K562 (cell line): ENCODE measurements around the gene AP5Z1. TPM values are rescaled to one million over a fixed set of nuclear protein-coding genes. Genes with fewer than 3 reads are reported as not detected.
A peak's percentile ranks its signal among the peaks of the same experiment; 100 is the strongest.

ENCODE experiments used
- ATAC-seq: fragments of 200-7000 bp; cut with Tn5 transposase; 3 replicates; pipeline ENCODE4 v1.9.1; 2020; ENCODE audit warnings: moderate library complexity
- BruUV-seq: library from RNA; stranded (reverse); fragments of 400-500 nt; replicated peaks from 2 replicates; lab custom pipeline; 2021; lab: Mats Ljungman, UMichigan
- CTCF ChIA-PET: fragments of 300-600 bp; formaldehyde crosslinking; extraction: SDS; loops from one replicate; lab custom pipeline; 2021; ENCODE audit warnings: low intra/inter-chr PET ratio; lab: Yijun Ruan, JAX
- POLR2A ChIA-PET: fragments of 300-600, 350-650 bp; sonication (Branson Sonifier 250); formaldehyde crosslinking; extraction: SDS; loops from one replicate; lab custom pipeline; 2021; ENCODE audit warnings: antibody characterized with exemption, inconsistent platforms; lab: Yijun Ruan, JAX
- DNase-seq, 4 experiments: peaks; one replicate each; pipeline versions ENCODE4 v3.0.0 to v3.0.0-alpha.2; 2011 to 2018; ENCODE audit warnings: low spot score in 3 of 4, mixed read lengths in 3 of 4; ENCODE audit errors: extremely low read depth in 1 of 4
- FAIRE-seq: peaks from 2 replicates; lab custom pipeline; 2011; peaks lifted over from hg19 to GRCh38; lab: Jason Lieb, UNC
- H2AFZ ChIP-seq: 2 replicates; pipeline ENCODE4 v1.6.0; 2011; ENCODE audit warnings: low read depth, low read length, control low read depth, inconsistent platforms
- H3K27ac ChIP-seq: fragments of 200-600 bp; 3 replicates; pipeline ENCODE4 v1.8.0; 2011; ENCODE audit warnings: low read depth, mild to moderate bottlenecking, control low read depth, inconsistent platforms, low read length, moderate library complexity, mixed read lengths; ENCODE audit errors: extremely low read depth
- H3K27me3 ChIP-seq, 2 experiments: fragments of 300-600 bp in 1 of 2; 2 replicates in 1 of 2; 3 replicates in 1 of 2; pipeline versions ENCODE4 v1.6.0 to v1.8.0; 2011; ENCODE audit warnings: inconsistent platforms in 2 of 2, low read length in 2 of 2, mild to moderate bottlenecking in 1 of 2, mixed read lengths in 1 of 2, moderate library complexity in 1 of 2; ENCODE audit not compliant: control insufficient read depth in 2 of 2, insufficient read depth in 2 of 2
- H3K36me3 ChIP-seq: fragments of 300-600 bp; 3 replicates; pipeline ENCODE4 v1.8.0; 2011; ENCODE audit warnings: mild to moderate bottlenecking, low read length, inconsistent platforms; ENCODE audit not compliant: control insufficient read depth, insufficient read depth
- H3K4me1 ChIP-seq, 2 experiments: fragments of 200-600 bp in 1 of 2; replicated peaks in 1 of 2; 2 replicates in 1 of 2; 3 replicates in 1 of 2; pipeline versions ENCODE4 v1.5.1 to v1.8.0; 2011; ENCODE audit warnings: inconsistent platforms in 2 of 2, low read length in 2 of 2, mild to moderate bottlenecking in 1 of 2, mixed read lengths in 1 of 2, moderate library complexity in 1 of 2; ENCODE audit not compliant: control insufficient read depth in 2 of 2, insufficient read depth in 2 of 2
- H3K4me2 ChIP-seq: 2 replicates; pipeline ENCODE4 v1.6.1; 2011; ENCODE audit warnings: low read length, control low read depth, inconsistent platforms, mixed read lengths; ENCODE audit not compliant: insufficient read depth
- H3K4me3 ChIP-seq: fragments of 200-600 bp; sonication (generic), shearing (Covaris generic); 2 replicates; pipeline ENCODE4 v1.5.1; 2016; ENCODE audit warnings: control low read depth, inconsistent platforms
- H3K79me2 ChIP-seq: fragments of 200-600 bp; 3 replicates; pipeline ENCODE4 v1.8.0; 2011; ENCODE audit warnings: low read length, inconsistent platforms; ENCODE audit not compliant: control insufficient read depth, insufficient read depth
- H3K9ac ChIP-seq, 2 experiments: 2 replicates each; pipeline versions ENCODE4 v1.6.0 to v1.6.1; 2011; ENCODE audit warnings: low read depth in 2 of 2, low read length in 2 of 2, control low read depth in 1 of 2, inconsistent platforms in 1 of 2, mild to moderate bottlenecking in 1 of 2, mixed read lengths in 1 of 2; ENCODE audit not compliant: insufficient read depth in 1 of 2
- H3K9me1 ChIP-seq: one replicate; pipeline ENCODE4 v1.6.0; 2011; ENCODE audit warnings: inconsistent platforms, mild to moderate bottlenecking, low read length, moderate library complexity; ENCODE audit not compliant: control insufficient read depth, insufficient read depth
- H3K9me3 ChIP-seq: replicated peaks from 2 replicates; pipeline ENCODE4 v1.5.1; 2011; ENCODE audit warnings: low read depth, low read length, inconsistent platforms; ENCODE audit not compliant: control insufficient read depth, insufficient read depth
- H4K20me1 ChIP-seq: replicated peaks from 2 replicates; pipeline ENCODE4 v1.6.1; 2011; ENCODE audit warnings: low read length, inconsistent platforms, mixed read lengths; ENCODE audit not compliant: control insufficient read depth, insufficient read depth
- E2F3 ChIP-seq: fragments of 250-450 bp; sonication (Bioruptor Pico); IDR thresholded peaks from 2 replicates; pipeline ENCODE4 v1.4.0; 2020; ENCODE audit warnings: mild to moderate bottlenecking
- EHMT2 ChIP-seq: fragments of 450-650 bp; IDR thresholded peaks from 2 replicates; pipeline ENCODE4 v1.6.1; 2018; ENCODE audit warnings: antibody characterized with exemption
- NUFIP1 ChIP-seq: fragments of 450-650 bp; IDR thresholded peaks from 2 replicates; pipeline ENCODE4 v1.6.1; 2018; ENCODE audit not compliant: partially characterized antibody
- TCF7L2 ChIP-seq: fragments of 150-350 bp; IDR thresholded peaks from 2 replicates; pipeline ENCODE4 v1.6.1; 2016; ENCODE audit warnings: low read depth, mild to moderate bottlenecking, low read length, moderate library complexity
- ZNF263 ChIP-seq: sonication (generic); formaldehyde crosslinking; IDR thresholded peaks from 2 replicates; pipeline ENCODE4 v1.8.0; 2022; ENCODE audit warnings: mild to moderate bottlenecking, missing genetic modification reagents, borderline replicate concordance
- ZNF444 ChIP-seq: fragments of 250-450 bp; sonication (Bioruptor Pico); IDR thresholded peaks from 2 replicates; pipeline ENCODE4 v1.4.0; 2020; ENCODE audit warnings: mild to moderate bottlenecking, moderate library complexity
- WGBS: fragments of 100-300 bp; shearing (Covaris generic); methylation state at CpG from one replicate; pipeline ENCODE4 v1.1.6; 2016; ENCODE audit warnings: low coverage, mixed read lengths; ENCODE audit not compliant: insufficient coverage; ENCODE audit errors: missing lambda C conversion rate; 5-methylcytosine and 5-hydroxymethylcytosine counted together
- in situ Hi-C: fragments of 300-500 bp; cut with MboI; formaldehyde crosslinking; loops from 4 replicates; pipeline ENCODE4 v1.15.0; 2018; ENCODE audit warnings: inconsistent platforms, mixed read lengths
- intact Hi-C: fragments of 100-400 bp; cut with micrococcal nuclease; formaldehyde crosslinking; loops from 2 replicates; pipeline ENCODE4 v1.14.2; 2022
- polyA plus RNA-seq, 8 experiments: library from polyadenylated mRNA; depleted of rRNA in 4 of 8; stranded (reverse) in 5 of 8; unstranded in 3 of 8; fragments of >200 nt; fragmentation: Nextera tagmentation in 2 of 8; fragmentation: Illumina TruSeq in 1 of 8; extraction: Ambion mirVana in 2 of 8; extraction: Trizol in 1 of 8; gene quantifications; 2 replicates each; pipeline versions ENCODE4 v1.2.1 to v1.2.3, GENCODE V29; 2011 to 2014; ENCODE audit warnings: inconsistent platforms in 1 of 8, missing spikeins in 1 of 8
- total RNA-seq, 7 experiments: library from RNA; depleted of rRNA in 6 of 7; stranded (reverse); fragments of >200 nt in 6 of 7; fragmentation: Illumina TruSeq in 2 of 7; extraction: Trizol in 2 of 7; gene quantifications; 2 replicates each; pipeline versions ENCODE4 v1.2.1 to v1.2.3, GENCODE V29; 2011 to 2021; ENCODE audit warnings: low replicate concordance in 1 of 7
- TF ChIP-seq, protein P1 (sequence below): fragments of 250-450 bp; sonication (Bioruptor Pico); IDR thresholded peaks from 2 replicates; pipeline ENCODE4 v1.8.0; 2022; ENCODE audit warnings: inconsistent platforms

AP5Z1 gene
- total and polyA plus RNA-seq, 9 of the 15 experiments (the other 6 are each of a cell fraction or from before 2014, with no cell fraction given) = 0.06 to 31.1 (median 6.4) TPM

GRCh38 chr7:4835398-4836205 is 60.2 kb downstream of the AP5Z1 start:
- Histone ChIP-seq H3K9ac (no peak overlapping the region), H3K4me3 (no peak overlapping the region), H3K27me3 (no peaks in the 10 kb centered on the region), H3K9me1 (no peaks in the 10 kb centered on the region), H3K4me1 (peaks cover 0 to 38% of the 10 kb centered on the region in 2 experiments; a peak in 2 of 5 replicates), H3K9me3 (no peaks in the 10 kb centered on the region), H3K27ac (no peak overlapping the region), H3K79me2 (no peaks in the 10 kb centered on the region; the same call in 2 of the 3 replicates), H4K20me1 (peaks cover 5% of the 10 kb centered on the region), H3K4me2 (no peak overlapping the region), H3K36me3 (no peaks in the 10 kb centered on the region), H2AFZ (no peak overlapping the region)
- peak; percentile 98 for TF ChIP-seq ZNF263 (CRISPR knock-in tag)
- no peak for TF ChIP-seq ZNF444 (CRISPR knock-in tag)
- no peak for TF ChIP-seq NUFIP1
- TF ChIP-seq EHMT2 = no peak
- no peak for TF ChIP-seq TCF7L2
- no peak for TF ChIP-seq E2F3 (CRISPR knock-in tag)
- TF ChIP-seq, protein P1, sequence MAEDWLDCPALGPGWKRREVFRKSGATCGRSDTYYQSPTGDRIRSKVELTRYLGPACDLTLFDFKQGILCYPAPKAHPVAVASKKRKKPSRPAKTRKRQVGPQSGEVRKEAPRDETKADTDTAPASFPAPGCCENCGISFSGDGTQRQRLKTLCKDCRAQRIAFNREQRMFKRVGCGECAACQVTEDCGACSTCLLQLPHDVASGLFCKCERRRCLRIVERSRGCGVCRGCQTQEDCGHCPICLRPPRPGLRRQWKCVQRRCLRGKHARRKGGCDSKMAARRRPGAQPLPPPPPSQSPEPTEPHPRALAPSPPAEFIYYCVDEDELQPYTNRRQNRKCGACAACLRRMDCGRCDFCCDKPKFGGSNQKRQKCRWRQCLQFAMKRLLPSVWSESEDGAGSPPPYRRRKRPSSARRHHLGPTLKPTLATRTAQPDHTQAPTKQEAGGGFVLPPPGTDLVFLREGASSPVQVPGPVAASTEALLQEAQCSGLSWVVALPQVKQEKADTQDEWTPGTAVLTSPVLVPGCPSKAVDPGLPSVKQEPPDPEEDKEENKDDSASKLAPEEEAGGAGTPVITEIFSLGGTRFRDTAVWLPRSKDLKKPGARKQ (CRISPR knock-in tag) = no peak
- 87% methylated on average over 25 of the region's 28 CpGs for WGBS
- in situ Hi-C loops = no loop called here
- CTCF ChIA-PET = no interaction called here
- BruUV-seq = no TSS peak
- no peak for FAIRE-seq
- intact Hi-C loops = no loop called here
- no peak for ATAC-seq
- no peak for DNase-seq
- POLR2A ChIA-PET = no interaction called here
